ENCODE results near the gene DNAL1. TPM values are rescaled to one million over a fixed set of nuclear protein-coding genes. Genes with fewer than 3 reads are reported as not detected.

The DNAL1 gene
- total RNA-seq, 1 experiment from 2014 or later, result 25.5 TPM

DNA sequence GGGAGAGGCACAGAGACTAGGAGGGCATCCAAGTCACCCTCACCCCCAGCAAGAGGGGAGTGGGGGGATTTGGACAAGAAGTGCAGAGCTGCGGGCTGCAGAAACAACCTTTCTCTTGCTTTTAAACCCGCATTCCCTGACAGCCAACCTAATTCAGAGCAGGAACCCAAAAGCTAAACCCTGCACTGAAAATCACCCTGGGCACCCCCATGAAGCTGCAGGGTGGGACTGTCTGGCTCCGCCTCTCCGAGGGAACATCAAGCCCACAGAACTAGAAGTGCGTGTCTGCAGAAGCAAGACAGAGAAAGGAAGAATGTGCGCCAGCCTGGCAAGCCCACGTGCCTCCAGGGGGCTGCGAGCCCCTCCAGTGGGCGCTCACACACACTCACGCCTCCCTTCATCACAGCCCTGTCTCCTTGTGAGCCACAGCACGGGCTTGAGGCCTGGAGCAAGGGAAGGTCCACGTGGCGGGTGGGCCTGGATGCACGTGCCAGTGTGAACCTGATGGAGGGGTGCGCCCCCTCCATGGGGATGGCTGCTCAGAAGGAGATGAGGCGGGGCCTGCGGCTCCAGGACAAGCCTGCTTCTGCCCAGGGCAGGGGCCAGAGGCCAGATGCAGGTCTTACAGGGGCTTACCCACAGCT is 97.2 kb downstream of the DNAL1 start:
- Histone ChIP-seq H3K9me2 (ENCODE audit: insufficient read depth) (no peaks in the 10 kb centered on the region), H3K4me2 (peak overlapping the region; percentile 88), H3F3A (ENCODE audit: insufficient read depth, low read depth) (peaks cover 46% of the 10 kb centered on the region), H3K36me3 (ENCODE audit: low read depth) (no peaks in the 10 kb centered on the region), H3K9me3 (ENCODE audit: insufficient read depth, low read depth) (no peaks in the 10 kb centered on the region), H2AFZ (no peak overlapping the region), H3K4me1 (replicated peaks; ENCODE audit: insufficient read depth) (peaks cover 77% of the 10 kb centered on the region), H3K27ac (peak overlapping the region; percentile 90), H4K20me1 (ENCODE audit: insufficient read depth) (peaks cover 16% of the 10 kb centered on the region; the same call in 1 of the 2 replicates), H3K27me3 (ENCODE audit: insufficient read depth, low read depth) (no peaks in the 10 kb centered on the region), H3K79me2 (ENCODE audit: low read depth) (peaks cover 89% of the 10 kb centered on the region), H3K4me3 (peak overlapping the region; percentile 46; the same call in 1 of the 2 replicates)
- intact Hi-C loops (cut with micrococcal nuclease; ENCODE audit: unreplicated experiment), result loop anchor here (1.0 to 5.0 kb wide), 5 partner anchors 11 to 208 kb away; partner anchors contain the start of genes COQ6, FAM161B and ZNF410
- ChIA-PET POLR2A (ENCODE audit: unreplicated experiment) (interaction anchor here (0.6 to 1.6 kb wide), 3 partner anchors 12 to 606 kb away, joined by 3 to 15 read pairs (median 4); partner anchors contain the start of gene PSEN1), CTCF (interaction anchor here (0.6 to 1.7 kb wide), 2 partner anchors 16 to 22 kb away, joined by 3 to 9 read pairs; no protein-coding TSS in a partner anchor)
- TF ChIP-seq CTCF (conservative IDR thresholded peaks at IDR 0.05), result no peak
- TF ChIP-seq EZH2 (IDR thresholded peaks at IDR 0.05; ENCODE audit: low read depth), result no peak
- no TSS peak for BruUV-seq (replicated peaks)
- no peak for DNase-seq

GRCh38 chr14:73742520-73743238 is 97.9 kb downstream of the DNAL1 start:
- H3K4me3 ChIP-seq, result no peak overlapping the region
- peaks cover 92% of the 10 kb centered on the region for H3K79me2 ChIP-seq (ENCODE audit: low read depth)
- peak in 1 of 2 experiments; percentile 21 for DNase-seq
- POLR2A ChIA-PET (ENCODE audit: unreplicated experiment), result interaction anchor here (0.6 to 0.7 kb wide), 3 partner anchors 75 to 830 kb away, joined by 3 read pairs; no protein-coding TSS in a partner anchor
- H3K27me3 ChIP-seq (ENCODE audit: insufficient read depth, low read depth), result no peaks in the 10 kb centered on the region
- H3K4me1 ChIP-seq (replicated peaks; ENCODE audit: insufficient read depth), result peaks cover 84% of the 10 kb centered on the region
- H3K9me2 ChIP-seq (ENCODE audit: insufficient read depth), result no peaks in the 10 kb centered on the region
- peaks cover 47% of the 10 kb centered on the region for H3F3A ChIP-seq (ENCODE audit: insufficient read depth, low read depth)
- no peak for TF ChIP-seq EZH2 (IDR thresholded peaks at IDR 0.05; ENCODE audit: low read depth)
- TF ChIP-seq CTCF (conservative IDR thresholded peaks at IDR 0.05), result no peak
- H3K27ac ChIP-seq, result peak overlapping the region; percentile 90
- H3K36me3 ChIP-seq (ENCODE audit: low read depth), result no peaks in the 10 kb centered on the region
- H3K9me3 ChIP-seq (ENCODE audit: insufficient read depth, low read depth), result no peaks in the 10 kb centered on the region
- no peak overlapping the region for H2AFZ ChIP-seq
- H3K4me2 ChIP-seq, result peak overlapping the region; percentile 88
- BruUV-seq (replicated peaks), result no TSS peak
- intact Hi-C loops (cut with micrococcal nuclease; ENCODE audit: unreplicated experiment), result loop anchor here (5.0 kb wide), 3 partner anchors 45 to 145 kb away; partner anchors contain the start of gene ZNF410
- H4K20me1 ChIP-seq (ENCODE audit: insufficient read depth), result peaks cover 18% of the 10 kb centered on the region; the same call in 1 of the 2 replicates
- CTCF ChIA-PET, result interaction anchor here (0.5 to 1.7 kb wide), 2 partner anchors 16 to 175 kb away, joined by 3 to 9 read pairs; no protein-coding TSS in a partner anchor

DNA sequence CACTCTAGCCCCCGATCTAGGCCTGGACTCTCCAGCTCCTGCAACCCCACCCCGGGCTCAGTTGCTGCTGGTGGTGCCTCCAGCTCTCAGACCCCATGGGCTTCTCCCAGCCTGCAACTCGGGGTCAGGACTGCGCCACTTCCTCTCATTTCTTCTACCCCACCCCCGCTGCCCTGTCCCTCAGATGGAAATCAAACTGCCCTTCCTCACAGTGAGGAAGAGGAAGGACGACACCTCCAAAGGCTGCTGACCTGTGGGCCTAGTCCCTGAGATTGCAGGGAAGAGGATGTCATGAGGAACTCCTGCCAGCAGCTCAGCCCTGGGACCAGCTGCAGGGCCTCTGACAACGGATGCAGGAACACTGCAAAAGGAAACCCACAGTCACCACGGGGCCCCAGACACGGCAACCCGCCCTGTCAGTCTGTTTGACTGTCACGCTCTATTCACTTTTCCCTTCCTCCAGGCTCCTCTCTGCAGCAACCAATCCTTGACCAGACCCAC is 98.7 kb downstream of the DNAL1 start:
- BruUV-seq (replicated peaks), result no TSS peak

More for the DNA sequence above, 98.7 kb downstream of the DNAL1 start:
- peak overlapping the region; percentile 88 for H3K4me2 ChIP-seq
- POLR2A ChIA-PET (ENCODE audit: unreplicated experiment), result no interaction called here
- peaks cover 50% of the 10 kb centered on the region for H3F3A ChIP-seq (ENCODE audit: insufficient read depth, low read depth)
- intact Hi-C loops (cut with micrococcal nuclease; ENCODE audit: unreplicated experiment), result loop anchor here (5.0 kb wide), 3 partner anchors 44 to 144 kb away; partner anchors contain the start of gene ZNF410
- H3K9me2 ChIP-seq (ENCODE audit: insufficient read depth), result no peaks in the 10 kb centered on the region
- DNase-seq, result no peak
- H3K79me2 ChIP-seq (ENCODE audit: low read depth), result peaks cover 92% of the 10 kb centered on the region
- no peak overlapping the region for H3K4me3 ChIP-seq
- CTCF ChIA-PET, result no interaction called here
- no peaks in the 10 kb centered on the region for H3K36me3 ChIP-seq (ENCODE audit: low read depth)
- TF ChIP-seq EZH2 (IDR thresholded peaks at IDR 0.05; ENCODE audit: low read depth), result no peak
- no peak for TF ChIP-seq CTCF (conservative IDR thresholded peaks at IDR 0.05)
- no peak overlapping the region for H2AFZ ChIP-seq
- H4K20me1 ChIP-seq (ENCODE audit: insufficient read depth), result peaks cover 18% of the 10 kb centered on the region
- no peaks in the 10 kb centered on the region for H3K27me3 ChIP-seq (ENCODE audit: insufficient read depth, low read depth)
- H3K27ac ChIP-seq, result peak overlapping the region; percentile 90
- peaks cover 92% of the 10 kb centered on the region for H3K4me1 ChIP-seq (replicated peaks; ENCODE audit: insufficient read depth)
- H3K9me3 ChIP-seq (ENCODE audit: insufficient read depth, low read depth), result no peaks in the 10 kb centered on the region

All from PC-9 (cell line).